G401 (cell line): ENCODE measurements around the gene MRM1. TPM values are rescaled to one million over a fixed set of nuclear protein-coding genes. Genes with fewer than 3 reads are reported as not detected.
A peak's percentile ranks its signal among the peaks of the same experiment; 100 is the strongest.
"Not testable (repeated sequence)": the region's sequence is repeated elsewhere in the genome, so short reads cannot be mapped to it uniquely, and the experiment has no call there.

ENCODE experiments used
- DNase-seq: peaks from one replicate; pipeline ENCODE4 v3.0.0-alpha.2; 2015; ENCODE audit warnings: low spot score
- in situ Hi-C: cut with HindIII; loops from 2 replicates; pipeline ENCODE4 v1.10.0; 2016; ENCODE audit warnings: low sequenced_read_pairs, mixed read lengths
- total RNA-seq: library from RNA; depleted of rRNA; stranded (reverse); fragments of >200 nt; shearing (Covaris generic); gene quantifications from 2 replicates; pipeline ENCODE4 v1.2.3, GENCODE V29; 2014

MRM1 gene
- total RNA-seq, 1 experiment from 2014 or later, result 18.4 TPM

DNA sequence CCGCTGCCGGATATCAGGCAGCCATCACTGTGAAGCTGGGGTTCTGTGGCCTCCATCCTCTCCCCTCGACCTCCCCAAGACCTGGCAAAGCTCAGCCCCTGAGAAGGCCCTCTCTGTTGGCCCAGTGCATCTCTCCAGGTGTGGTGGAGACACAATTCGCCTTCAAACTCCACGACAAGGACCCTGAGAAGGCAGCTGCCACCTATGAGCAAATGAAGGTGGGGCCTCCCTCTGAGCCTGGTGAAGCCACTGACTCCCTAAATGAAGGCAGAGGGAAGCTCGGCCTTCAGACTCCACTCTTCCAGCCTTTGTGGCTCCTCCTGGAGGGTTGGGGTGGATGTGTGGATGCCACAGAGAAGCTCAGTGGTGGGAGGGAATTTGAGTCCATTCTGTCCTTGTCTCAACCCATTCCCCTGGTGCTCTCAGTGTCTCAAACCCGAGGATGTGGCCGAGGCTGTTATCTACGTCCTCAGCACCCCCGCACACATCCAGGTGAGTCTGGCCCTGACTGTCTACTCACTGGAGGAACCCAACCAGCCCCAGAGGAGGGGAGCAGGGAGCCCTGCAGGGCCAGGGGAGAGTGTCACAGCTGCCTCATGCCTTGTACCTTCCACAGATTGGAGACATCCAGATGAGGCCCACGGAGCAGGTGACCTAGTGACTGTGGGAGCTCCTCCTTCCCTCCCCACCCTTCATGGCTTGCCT is 1.7 kb upstream of the MRM1 start:
- in situ Hi-C loops, result no loop called here
- DNase-seq, result no peak

DNA sequence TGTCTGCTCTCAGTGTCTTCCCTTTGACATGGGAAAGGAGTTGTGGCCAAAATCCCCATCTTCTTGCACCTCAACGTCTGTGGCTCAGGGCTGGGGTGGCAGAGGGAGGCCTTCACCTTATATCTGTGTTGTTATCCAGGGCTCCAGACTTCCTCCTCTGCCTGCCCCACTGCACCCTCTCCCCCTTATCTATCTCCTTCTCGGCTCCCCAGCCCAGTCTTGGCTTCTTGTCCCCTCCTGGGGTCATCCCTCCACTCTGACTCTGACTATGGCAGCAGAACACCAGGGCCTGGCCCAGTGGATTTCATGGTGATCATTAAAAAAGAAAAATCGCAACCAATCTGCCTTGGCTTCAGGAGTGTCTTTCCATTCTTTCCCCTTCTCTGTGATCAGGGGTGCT is 918 bp upstream of the MRM1 start:
- no peak for DNase-seq
- in situ Hi-C loops, result no loop called here

DNA sequence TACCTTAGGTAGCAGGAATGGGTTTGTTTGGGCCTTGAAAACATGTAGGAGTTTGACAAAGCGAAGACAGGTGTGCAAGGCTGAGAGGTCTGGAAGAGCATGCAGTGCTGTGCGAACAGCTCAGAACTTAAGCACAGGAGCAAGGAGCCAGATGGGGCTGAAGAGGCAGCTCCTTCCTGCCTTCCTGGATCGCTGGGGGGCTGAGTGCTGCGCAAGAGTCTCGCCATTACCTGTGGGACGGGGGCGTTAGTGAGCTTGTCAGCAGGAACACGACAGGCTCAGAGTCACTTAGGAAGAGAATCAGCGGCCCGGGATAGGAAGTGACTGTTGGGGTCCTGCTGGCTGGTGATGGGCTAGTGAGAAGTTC is 464 bp upstream of the MRM1 start:
- in situ Hi-C loops, result no loop called here
- no peak for DNase-seq

DNA sequence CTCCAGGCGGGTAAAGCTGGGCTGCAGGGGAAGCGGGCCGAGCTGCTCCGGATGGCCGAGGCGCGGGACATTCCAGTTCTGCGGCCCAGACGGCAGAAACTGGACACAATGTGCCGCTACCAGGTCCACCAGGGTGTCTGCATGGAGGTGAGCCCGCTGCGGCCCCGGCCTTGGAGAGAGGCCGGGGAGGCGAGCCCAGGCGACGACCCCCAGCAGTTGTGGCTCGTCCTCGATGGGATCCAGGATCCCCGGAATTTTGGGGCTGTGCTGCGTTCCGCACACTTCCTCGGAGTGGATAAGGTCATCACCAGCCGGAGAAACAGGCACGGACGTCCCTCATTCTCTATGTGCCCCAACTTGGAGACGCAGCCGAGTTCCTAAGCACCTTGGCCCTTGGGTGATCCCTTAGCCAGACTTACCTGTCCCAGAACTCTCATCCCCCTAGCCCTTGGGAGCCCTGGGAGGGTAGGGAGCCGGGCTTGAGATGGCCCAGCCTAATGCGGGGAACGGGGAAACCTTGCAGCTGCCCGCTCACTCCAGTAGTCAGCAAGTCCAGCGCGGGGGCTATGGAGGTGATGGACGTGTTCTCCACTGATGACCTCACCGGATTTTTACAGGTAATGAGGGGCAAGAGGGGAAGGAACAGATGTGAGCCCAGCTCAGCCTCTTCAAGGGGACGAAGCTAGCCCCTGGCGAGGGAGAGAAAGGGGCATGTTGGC is 806 bp downstream of the MRM1 start:
- in situ Hi-C loops, result no loop called here
- DNase-seq, result peak; percentile 21

DNA sequence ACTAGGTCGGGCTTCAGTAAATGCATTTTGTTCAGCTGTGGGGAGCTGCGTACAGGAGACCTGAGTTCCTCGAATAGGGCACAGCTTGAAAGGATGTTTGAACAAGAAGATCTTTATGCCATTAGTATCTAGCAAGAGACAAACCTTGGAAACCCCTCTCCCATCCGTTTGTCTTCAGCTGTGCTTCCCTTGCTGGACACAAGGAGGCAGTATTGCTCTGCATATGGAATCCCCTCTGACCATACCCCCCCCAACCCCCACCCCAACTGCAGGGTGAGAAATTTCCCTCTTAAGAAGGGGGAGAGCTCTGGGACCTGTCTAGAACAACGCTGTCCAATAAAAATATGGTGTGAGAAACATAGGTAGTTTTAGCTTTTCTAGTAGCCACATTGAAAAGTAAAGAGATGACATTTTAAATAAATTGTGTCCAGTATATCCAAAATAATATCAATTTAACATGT is 1.6 kb downstream of the MRM1 start:
- peak; percentile 58 for DNase-seq
- in situ Hi-C loops, result no loop called here

DNA sequence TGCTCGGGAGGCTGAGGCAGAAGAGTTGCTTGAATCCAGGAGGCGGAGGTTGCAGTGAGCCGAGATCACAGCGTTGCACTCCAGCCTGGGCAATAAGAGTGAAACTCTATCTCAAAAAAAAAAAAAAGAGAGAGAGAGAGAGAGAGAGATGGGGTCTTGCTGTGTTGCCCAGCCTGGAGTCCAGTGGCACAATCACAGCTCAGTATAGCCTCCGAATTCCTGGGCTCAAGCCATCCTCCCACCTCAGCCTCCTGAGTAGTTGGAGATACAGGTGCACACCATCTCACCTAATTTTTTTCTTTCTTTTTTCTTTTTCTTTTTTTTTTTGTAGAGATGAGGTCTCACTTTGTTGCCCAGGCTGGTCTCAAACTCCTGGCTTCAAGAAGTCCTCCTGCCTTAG is 3.6 kb downstream of the MRM1 start:
- in situ Hi-C loops, DNase-seq: not testable (repeated sequence)

DNA sequence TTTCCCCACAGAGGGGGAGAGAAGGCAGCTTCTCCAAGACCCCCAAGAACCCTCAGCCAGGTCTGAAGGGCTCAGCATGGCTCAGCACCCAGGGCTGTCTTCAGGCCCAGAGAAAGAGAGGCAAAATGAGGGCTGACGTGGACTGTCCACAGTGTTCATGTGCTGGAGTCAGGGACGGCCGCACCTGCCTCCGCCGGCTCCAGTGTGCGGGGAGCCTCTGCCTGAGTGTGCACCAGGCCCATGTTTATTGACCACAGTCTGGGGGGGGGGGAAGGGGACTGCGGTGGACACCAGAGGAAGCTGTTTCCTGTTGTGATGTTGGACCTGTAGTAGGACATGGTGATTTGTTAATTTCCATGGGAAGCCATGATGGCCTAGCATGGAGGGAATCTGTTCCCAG is 6.9 kb downstream of the MRM1 start:
- in situ Hi-C loops, result no loop called here
- DNase-seq, result no peak

DNA sequence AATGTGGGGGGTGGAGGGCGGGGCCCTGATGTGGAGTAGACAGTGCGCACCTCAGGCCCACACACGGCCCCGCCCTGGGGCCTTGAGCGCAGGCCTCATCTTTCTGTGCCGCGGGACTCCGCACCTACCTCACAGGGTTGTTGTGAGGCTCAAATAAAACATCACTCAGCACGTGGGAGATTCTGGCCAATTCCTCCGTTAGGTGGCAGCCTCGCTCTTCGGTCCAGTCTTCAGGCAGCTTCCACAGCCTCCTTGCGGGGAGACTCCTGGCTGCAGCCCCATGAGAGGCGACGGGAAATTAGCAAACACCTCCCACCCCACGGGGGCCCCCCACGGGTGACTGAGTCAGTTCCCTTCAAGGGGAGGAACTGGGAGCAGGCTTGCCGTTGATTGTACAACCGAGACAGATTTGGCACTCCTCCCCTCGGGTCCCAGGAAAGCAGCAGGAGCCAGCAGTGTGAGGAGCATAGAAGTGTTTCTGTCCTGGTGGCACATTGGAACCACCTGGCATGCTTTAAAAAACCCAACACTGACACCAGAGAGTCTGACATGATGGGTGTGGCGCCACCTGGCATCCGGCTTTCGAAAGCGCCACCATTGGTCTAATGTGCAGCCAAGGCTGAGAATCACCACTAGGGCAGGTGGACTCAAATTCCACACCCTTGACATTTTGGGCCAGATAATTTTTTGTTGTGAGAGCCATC is 7.6 kb downstream of the MRM1 start:
- DNase-seq, result peak; percentile 88
- in situ Hi-C loops, result no loop called here

DNA sequence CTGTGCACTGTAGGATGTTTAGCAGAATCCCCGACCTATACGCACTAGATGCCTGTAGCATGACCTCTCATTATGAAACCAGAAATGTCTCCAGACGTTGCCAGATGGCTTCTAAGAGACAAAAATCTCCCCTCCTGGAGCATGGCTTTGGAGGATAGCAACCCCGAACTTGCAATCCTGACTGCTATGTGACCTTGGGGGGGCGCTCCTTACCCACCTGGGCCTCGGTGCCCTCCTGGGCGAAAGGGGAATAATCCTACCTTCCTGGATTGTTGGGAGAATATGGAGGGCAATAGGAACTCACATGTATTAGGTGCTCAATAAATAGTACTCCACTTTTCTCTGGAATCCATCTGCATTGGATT is 8.1 kb downstream of the MRM1 start:
- in situ Hi-C loops, result no loop called here
- DNase-seq, result no peak

DNA sequence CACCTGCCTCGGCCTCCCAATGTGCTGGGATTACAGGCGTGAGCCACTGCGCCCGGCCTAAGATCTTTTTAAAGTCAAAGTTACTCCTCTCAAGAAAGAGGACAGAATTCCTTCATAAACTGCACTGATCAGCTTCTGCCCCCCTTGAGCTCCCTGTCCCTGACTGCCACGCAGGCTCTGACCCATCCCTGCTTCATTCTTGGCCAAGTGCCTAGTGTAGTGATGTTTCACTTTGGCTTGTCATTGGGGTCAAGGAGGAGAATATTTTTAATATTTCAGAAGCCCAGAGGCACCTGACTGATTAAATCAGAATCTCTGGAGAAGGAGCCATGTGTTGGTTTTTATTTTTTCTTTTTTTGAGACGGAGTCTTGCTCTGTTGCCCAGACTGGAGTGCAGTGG is 9.1 kb downstream of the MRM1 start:
- in situ Hi-C loops, result no loop called here
- DNase-seq, result no peak

DNA sequence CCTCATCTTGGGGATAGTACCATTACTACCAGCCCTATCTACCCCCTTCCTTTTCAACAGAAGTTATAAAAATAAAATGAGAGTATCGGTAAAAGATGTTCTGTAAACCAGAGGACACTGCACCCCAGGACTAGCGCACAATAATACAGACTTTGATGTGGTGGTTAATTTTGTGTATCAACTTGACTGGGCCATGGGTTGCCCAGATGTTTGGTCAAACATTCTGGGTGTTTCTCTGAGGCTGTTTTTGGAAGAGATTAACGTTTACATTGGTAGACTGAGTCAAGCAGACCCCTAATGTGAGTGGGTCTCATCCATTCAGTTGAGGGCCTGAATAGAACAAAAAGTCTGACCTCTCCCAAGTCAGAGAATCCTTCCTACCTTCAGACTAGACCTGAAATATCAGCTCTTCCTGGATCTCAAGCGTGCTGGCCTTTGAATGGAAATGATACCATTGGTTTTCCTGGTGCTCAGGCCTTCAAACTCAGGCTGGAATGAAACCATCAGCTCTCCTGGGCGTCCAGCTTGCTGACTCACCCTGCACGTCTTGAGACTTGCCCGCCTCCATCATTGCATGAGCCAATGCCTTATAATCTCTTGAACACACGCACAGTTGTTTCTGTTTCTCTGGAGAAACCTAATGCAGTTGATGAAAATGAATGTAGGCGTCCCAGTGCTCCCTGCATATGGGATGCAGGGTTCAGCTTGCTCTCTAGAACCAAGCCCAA is 10.1 kb downstream of the MRM1 start:
- no peak for DNase-seq
- in situ Hi-C loops, result no loop called here

DNA sequence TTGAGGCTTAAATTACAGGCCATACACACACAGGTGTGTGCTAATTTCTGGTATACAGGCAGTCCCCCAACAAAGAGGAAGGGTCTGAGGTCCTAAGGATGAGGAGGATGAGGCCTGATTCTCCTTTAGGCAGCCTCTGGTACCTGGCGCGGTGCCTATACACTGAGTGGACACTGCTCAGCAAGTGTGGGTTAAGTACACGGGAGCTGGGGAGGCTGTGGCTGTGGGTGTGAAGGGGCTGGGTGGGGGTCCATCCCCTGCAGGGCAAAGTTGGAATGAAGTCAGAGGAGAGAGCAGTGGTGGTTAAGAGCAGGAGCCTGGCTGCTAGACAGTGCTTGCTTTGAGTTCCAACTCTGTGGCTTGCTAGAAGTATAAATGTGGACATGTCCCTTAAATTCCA is 10.9 kb downstream of the MRM1 start:
- in situ Hi-C loops, result no loop called here
- no peak for DNase-seq

DNA sequence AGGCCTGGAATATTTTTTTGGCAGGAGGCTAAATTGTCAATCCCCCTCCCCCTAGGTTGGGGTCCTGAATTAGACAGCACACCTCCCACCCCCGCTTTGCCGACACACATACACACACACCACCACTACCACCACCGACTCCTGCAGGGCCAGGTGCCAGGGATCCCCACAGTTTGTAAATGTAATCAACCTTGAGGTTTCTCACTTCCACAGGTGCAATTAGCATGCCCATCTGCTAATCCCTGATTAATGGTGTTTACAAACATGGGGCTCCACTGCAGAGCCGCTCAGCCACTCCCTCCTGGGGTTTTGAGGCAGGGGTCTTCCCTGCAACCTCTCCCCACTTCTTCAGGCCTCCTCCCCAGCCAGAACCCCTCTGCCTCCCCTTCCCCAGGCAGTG is 11.8 kb downstream of the MRM1 start:
- in situ Hi-C loops, result no loop called here
- DNase-seq, result no peak

DNA sequence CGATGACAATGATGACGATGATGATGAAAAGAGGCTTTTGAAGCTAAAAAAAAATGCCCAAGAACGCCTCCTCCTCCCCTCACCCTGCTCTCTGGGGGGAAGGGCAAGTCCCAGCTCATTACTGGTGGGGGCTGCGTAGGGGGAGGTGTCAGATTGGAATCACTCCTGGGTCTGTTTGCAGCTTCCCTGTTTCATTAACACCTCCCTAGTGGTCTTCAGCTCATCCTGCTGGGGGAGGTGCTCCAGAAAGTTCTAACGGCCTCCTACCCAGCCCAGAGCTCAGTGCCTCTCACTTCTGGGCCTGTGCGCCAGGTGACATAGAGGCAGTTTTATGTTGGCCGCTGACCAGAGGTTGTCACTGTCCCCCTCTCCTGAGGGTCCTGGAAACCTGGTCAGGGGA is 12.7 kb downstream of the MRM1 start:
- in situ Hi-C loops, result no loop called here
- no peak for DNase-seq

DNA sequence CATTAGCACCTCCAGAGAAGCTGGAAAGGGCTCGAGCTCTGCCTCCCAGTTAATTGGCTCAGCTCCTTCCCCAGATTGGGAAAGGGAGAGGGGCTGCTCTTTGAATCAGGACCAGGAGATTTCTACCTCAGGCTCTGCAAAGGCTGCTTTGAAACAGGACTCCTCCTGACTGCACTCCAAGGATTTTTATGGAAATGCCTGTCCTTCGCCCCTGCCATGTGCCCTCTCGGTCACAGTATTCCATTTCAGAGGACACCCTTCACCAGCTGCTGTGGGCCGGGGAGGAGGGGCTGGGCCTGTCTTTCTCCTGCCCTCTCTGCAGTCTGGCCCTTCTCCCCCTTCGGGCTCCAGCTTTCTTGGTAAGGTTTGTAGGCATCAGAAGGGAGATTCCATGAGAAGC is 13.6 kb downstream of the MRM1 start:
- in situ Hi-C loops, result no loop called here
- no peak for DNase-seq

DNA sequence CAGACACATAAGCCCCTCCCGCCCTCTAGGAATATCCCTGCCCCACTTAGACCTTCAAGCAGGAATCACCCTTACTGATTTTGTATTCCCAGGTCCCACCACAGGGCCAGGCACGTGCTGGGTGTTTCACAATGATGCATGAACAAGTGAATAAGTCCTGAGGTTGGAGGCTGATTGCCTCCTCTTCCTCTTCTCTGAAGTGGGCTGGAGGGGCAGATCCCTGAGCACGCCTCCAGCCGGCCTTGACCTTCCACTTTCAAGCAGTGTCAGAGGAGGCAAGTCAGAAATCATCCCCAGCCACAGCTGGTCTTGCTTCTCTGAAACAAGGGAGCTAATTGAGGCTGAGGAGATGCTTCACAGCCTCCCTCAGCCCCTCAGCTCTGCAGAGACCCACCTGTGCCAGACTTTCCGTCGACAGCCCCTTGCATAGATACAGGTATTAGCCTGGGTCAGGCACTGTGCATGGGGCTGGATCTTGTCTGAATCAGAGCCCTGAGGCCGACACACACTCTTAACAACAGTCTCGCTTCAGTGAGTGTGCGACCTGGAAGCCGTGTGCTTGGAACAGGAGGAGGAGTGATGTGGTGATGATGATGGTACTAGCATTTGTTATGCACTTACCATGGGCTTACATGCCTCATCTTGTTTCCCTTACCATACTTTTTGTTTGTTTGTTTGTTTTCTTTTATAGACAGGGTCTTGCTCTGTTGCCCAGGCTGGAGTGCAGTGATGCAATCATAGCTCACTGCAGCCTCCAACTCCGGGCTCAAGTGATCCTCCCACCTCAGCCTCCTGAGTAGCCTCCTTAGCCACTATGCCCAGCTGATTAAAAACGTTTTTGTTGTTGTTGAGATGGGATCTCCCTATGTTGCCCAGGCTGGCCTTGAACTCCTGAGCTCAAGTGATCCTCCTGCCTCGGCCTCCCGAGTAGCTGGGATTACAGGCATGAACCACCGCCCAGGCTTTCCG is 15.0 kb downstream of the MRM1 start:
- in situ Hi-C loops, result no loop called here
- no peak for DNase-seq

DNA sequence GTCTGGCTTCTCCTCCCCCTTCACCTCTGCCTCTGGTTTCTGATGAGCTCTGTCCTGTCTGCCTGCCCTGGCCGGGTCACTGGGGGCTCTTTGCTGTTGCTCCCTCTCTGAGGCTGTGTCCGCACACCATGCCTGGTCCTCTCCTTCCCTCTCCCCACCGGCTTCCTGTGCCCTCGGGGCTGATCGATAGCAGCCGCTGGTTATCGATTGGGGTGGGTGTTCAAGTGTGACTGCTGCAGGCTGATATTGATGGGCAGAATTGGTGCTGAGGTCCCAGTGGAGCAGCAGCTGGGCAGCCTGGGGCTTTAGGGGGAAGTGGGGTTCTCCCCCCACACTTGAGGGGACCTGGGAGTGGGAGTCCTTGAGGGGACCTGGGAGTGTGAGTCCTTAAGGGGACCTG is 16.4 kb downstream of the MRM1 start:
- in situ Hi-C loops, result no loop called here

DNA sequence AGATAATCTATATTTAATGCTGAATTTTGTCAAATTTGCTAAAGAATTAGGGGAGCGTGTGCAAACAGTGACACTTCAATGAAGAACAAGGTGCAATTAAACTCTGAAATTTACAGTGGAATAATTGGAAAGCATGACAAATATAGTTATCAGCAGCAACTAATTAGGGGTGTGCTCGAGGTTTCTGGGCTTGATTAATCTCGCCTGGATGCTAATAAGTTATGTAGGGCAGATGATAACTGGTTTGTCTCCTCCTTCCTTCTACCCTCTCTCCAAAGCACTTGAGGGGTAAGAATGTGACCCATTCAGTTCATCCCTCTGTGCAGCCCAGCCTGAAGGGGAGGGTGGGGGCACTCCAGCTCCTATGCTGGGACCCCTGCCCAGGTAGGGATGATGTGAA is 21.9 kb downstream of the MRM1 start:
- in situ Hi-C loops, result no loop called here
- DNase-seq, result no peak

More for the DNA sequence above, 16.4 kb downstream of the MRM1 start:
- no peak for DNase-seq

DNA sequence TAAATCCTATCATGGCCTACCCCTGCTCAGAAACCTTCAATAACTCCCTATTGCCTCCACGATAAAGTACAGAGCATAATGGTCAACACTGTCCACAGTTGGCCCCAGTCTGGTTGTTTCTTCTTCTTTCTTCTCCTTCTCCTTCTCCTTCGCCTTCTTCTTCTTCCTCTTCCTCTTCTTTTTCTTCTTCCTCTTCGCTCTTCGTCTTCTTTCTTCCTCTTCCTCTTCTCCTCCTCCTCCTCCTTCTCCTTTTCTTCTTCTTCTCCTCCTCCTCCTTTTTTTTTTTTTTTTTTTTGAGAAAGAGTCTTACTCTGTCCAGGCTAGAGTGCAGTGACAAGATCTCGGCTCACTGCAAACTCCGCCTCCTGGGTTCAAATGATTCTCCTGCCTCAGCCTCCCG is 23.8 kb downstream of the MRM1 start:
- in situ Hi-C loops, result no loop called here
- no peak for DNase-seq
